ENCODE measurements around the gene CDR2L.
"Not testable (repeated sequence)": the region's sequence is repeated elsewhere in the genome, so short reads cannot be mapped to it uniquely, and the experiment has no call there.

Gene CDR2L

DNA sequence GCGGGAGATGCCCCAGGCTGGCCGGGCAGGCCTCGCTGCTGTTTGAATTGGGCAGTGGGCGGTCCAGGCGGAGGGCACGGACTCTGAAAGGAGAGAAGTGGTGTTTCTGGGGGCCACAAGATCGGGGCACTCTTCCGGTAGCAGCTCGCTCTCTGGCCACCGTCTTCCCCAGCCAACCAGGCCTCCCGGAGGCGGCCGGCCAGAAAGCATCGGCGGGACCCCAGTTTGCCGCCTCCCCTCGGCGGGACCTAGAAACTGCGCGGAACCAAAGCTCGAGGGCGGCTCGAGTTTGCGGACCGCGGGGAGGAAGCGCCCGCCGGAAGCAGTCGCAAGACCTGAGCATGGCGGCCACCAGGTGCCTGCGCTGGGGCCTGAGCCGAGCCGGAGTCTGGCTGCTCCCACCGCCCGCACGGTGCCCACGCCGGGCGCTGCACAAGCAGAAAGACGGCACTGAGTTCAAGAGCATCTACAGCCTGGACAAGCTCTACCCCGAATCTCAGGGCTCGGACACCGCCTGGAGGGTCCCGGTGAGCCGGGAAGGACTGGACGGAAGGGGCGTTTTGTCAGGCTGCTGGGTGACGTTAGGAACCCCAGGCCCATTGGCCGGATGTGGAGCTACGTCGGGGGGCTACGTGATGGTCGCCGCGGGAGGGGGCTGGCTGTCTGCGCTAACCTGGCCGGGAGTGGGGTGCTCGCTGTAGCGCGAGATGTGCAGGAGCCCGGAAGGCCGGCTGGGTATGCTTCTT is 25.1 kb downstream of the CDR2L start, which contains the start of gene MRPL58:
Gene MRPL58 (plus strand): TSS at position 325 of the 746 bp plus-strand sequence. CDS start 17 bp downstream, at position 342.
- peak; percentile 88 for DNase-seq

DNA sequence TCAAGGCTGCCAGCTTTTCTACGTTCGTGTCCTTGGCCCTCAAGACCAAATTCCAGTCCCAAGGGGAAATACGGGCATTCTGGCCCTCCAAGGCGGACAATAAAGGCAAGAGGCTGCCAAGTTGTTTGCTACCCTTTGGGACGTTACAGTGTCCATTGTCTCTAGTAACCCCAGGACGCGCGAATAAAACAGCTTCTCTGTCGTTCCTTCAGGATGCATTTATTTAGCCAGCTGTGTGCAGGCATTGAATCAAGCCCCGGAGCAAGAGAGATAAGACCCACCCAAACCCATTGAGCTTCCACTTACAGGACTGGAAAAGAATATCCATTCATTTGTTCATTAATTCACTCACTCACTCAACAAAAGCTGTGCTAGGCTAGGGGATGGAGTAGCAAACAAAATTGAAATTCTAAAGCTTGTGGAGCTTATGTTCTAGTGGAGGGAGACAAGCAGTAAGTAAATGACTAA is 25.7 kb downstream of the CDR2L start:
- DNase-seq = no peak

DNA sequence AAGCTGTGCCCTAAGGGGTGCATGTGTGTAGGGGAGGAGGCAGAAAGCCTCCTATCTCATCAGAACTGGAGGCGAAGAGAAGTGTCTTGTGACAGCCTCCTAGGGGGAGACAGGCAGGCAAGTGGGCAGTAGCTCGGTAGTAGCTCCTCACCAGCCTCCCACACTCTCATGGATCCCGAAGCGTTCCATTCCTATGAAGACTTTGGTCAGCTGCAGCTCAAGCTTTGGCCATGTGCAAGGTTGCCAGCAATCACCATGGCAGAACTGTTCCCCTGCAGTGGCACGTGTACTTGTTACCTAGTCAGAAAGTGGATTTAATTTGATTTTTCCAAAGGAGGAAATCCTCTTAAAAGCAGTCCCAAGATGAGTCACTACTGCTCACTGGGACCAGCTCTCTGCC is 31.7 kb downstream of the CDR2L start:
- no peak for DNase-seq

DNA sequence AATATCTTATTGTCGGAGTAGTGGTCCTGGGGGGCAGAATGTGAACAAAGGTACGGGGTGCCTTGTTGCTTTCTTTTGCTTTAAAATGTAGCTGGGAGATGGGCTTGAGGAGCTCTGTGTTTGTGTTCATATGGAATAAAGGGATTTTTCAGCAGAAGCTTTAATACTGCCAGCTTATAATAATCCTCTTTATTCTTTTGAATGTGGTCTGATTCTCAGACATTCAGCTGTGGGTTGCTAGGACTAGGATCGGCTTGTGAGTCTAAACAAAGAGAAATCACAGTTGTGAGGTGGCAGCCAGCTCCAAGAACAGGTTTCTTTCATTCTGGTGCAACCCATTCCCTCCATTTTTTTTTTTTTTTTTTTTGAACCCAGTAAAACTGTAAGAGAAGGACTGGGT is 32.3 kb downstream of the CDR2L start:
- DNase-seq = no peak

DNA sequence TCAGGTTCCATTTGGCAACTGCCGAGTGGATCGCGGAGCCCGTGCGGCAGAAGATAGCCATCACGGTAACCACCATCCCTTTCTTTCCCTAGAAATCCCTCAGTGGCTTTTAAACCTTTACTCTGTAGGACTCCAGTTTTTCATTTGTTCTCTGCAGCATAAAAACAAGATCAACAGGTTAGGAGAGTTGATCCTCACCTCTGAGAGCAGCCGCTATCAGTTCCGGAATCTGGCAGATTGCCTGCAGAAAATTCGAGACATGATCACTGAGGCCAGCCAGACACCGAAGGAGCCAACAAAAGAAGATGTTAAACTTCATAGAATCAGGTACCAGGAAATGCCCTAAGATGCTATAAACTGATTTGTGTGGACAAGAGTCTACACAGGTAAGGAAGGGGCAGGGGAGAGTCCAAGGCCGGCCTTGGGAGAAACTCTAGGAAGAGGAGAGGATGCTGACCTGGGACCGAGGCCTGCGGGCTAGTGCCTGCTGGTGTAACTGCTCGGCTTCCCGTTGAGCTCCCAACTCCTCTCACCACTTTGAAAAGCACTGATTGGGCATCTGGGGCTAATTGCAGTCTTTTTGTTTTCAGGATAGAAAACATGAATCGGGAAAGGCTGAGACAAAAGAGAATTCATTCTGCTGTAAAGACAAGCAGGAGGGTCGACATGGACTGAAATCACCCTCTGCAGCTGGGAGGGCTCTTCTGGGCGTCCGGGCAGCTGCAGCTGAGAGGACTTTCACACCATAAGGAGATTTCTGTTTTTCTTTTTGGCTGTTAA is 33.1 kb downstream of the CDR2L start:
- DNase-seq = no peak

DNA sequence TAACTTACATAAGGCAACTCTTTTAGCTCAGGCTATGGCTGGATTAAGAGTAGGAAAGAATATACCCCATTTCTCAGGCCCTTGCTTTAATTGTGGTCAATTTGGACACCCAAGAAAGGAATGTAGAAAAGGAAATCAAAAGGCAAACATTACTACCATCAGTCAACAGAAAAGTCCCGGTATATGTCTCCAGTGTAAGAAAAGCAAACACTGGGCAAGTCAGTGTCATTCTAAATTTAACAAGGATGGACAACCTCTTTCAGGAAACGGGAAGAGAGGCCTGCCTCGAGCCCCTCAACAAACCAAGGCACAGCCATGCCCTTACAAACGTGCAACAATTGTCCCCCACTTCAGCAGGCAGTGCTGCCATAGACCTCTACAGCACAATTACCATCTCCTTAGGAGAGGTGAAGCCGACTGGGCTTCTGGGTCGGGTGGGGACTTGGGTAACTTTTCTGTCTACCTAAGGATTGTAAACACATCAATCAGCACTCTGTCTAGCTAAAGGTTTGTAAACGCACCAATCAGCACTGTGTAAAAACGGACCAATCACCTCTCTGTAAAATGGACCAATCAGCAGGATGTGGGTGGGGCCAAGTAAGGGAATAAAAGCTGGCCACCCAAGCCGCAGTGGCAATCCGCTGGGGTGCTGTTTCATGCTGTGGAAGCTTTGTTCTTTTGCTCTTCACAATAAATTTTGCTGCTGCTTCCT is 37.4 kb downstream of the CDR2L start:
- DNase-seq = no peak

DNA sequence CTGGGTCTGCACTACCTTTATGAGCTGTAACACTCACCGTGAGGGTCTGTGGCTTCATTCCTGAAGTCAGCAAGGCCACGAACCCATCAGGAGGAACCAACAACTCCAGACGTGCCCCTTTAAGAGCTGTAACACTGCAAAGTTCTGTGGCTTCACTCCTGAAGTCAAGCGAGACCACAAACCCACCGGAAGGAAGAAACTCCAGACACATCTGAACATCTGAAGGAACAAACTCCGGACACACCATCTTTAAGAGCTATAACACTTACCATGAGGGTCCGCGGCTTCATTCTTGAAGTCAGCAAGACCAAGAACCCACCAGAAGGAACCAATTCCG is 37.9 kb downstream of the CDR2L start:
- DNase-seq = not testable (repeated sequence)

DNA sequence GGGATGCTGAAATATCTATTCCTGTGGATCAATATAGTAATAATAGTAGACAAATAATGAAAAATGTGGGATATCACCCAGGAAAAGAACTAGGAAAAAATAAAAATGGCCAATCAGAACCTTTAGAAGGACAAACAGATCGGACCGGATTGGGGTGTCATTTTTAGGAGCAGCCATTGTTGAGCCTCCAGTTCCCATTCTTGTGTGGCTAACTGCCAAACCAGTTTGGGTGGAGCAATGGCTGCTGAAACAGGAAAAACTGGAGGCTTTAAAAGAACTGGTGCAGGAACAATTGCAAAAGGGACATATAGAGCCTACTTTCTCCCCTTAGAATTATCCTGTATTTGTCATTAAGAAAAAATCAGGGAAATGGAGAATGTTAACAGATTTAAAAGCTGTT is 39.2 kb downstream of the CDR2L start:
- not testable (repeated sequence) for DNase-seq

DNA sequence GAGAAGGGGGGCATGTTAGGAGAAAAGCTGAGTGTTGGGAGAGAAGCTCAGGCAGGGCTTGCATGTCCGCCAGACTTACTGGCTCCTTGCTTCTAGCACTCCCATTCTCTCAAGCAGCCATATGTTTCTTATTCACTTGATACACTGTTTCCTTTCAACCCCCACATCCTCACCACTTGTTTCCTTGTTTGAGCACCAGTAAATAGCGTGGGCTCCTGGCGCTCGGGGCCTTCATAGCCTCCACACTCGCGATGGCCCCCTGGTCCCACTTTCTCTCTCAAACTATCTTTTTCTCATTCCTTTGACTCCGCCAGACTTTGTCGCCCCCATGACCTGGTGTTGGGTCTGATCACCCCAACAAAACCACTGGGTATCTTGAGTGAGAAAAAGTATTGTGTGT is 42.7 kb downstream of the CDR2L start:
- DNase-seq = no peak

DNA sequence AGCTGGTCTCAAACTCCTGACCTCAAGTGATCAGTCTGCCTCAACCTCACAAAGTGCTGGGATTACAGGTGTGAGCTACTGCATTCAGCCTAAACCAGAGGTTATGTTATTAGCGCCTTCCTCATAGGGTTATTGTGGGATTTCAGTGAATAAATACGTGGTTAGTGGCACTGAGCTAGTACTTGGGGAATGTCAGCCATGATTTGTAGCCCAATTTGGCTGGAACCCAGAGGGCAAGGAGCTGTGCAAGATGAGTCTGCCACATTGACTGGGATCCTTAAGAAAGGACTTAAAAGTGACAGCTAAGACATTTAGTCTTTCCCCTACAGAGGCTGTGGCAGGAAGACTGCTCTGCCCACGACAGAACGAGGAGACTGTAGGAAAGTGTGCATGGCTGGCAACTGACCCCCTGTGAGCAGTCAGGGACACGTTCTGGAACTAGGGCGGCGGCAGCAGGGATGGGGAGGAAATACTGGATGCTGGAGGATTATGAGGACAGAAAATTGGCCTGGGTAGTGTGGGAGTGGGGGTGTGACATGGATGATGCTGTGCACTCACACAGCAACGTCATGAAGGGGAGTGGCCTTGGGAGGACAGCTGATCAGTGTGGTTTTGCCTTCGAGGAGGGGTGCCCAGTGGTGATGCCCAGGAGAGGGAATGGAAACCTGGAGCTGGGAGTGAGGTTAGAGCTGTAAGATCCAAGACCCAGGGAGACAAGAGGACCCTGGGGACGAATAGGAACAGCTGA is 44.7 kb downstream of the CDR2L start:
- peak; percentile 77 for DNase-seq

DNA sequence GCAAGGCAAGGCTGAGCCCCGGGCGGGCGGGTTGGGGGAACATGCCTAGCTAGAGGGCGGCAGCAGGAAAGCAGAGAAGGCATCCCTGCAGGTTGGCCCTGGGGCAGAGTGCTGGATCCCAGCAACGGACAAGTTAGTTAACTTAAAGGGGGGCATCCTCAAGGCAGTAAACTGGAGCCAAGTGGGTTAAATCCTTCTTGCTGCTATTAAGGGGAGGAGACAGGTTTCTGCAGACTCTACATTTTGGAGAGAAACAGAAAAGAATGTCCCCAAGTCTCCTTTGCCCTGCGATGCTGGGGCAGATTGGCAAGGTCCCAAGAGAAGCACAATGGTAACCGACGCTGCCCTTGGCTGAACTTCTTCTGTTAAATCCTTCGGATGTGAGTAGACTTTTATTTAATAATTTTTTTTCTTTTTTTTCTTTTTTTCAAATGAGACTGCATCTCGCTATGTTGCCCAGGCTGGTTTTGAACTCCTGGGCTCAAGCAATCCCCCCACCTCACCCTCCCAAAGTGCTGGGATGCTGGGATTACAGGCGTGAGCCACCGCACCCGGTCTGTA is 45.4 kb downstream of the CDR2L start:
- DNase-seq = no peak

DNA sequence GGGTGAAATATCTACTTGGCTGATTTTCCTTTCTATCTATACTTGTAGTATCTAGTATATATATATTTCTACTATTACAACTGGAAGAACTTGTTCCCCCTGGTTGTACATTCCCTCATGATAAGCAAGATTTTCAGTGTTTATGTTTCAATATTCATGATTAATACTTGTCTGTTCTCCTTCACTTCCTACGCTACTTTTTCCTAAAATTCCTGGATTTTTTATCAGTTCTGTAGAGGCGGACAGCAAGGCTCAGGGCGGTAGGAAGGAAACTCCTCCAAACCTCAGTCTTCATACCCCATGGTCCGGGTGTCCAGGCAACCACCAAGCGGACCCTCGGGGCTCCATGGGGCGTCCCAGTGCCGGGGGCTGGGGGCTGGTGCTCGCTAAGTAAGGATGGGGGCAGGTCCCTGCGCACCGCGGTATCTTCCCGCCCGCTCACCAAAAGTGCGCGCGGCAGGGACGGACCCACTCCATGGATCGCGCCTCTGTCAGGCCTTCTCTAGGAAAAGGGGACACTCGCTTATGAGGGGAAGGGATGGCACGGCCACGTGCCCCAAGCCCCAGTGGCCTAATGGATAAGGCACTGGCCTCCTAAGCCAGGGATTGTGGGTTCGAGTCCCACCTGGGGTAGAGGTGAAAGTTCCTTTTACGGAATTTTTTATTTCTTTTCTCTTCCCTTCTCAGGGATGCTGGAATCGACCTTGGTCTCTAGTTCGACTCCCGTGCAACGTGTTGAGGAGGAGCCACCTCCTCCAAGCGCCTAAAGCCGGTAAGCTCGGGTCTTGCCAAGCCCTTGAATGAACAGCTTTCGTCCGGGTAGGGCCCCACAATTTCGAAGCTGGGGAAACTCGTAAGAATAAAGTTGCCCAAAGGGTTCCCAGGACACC is 46.2 kb downstream of the CDR2L start:
- DNase-seq = peak; percentile 97

DNA sequence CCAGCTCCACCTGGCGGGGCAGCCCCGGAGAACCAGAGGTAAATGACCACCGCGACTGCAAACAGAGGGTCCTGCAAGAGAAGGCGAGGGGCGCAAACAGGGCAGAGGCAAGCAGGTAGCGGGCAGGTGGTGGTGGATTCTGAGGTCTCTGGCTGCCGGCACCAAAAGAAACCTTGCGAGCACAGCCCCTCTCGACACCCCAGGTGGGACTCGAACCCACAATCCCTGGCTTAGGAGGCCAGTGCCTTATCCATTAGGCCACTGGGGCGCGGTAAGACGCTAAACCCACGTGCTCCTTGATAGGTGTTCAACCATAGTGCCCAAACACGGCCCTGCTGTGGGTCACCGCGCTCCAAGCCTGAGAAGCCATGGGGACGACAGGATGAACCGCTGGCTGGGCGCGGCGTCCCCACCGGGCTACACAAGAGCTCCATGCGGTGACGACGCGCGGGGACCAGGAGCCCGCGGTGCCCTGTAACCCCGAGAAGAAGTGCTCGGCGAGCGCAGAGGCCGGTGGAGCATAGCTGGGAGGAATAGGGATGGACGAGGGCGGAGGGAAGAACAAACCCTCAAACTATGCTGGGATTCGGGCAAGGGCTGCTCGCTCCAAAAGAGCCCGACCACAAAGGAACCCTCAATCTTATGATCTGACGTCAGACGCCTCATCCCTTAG is 46.9 kb downstream of the CDR2L start:
- DNase-seq = peak; percentile 85

DNA sequence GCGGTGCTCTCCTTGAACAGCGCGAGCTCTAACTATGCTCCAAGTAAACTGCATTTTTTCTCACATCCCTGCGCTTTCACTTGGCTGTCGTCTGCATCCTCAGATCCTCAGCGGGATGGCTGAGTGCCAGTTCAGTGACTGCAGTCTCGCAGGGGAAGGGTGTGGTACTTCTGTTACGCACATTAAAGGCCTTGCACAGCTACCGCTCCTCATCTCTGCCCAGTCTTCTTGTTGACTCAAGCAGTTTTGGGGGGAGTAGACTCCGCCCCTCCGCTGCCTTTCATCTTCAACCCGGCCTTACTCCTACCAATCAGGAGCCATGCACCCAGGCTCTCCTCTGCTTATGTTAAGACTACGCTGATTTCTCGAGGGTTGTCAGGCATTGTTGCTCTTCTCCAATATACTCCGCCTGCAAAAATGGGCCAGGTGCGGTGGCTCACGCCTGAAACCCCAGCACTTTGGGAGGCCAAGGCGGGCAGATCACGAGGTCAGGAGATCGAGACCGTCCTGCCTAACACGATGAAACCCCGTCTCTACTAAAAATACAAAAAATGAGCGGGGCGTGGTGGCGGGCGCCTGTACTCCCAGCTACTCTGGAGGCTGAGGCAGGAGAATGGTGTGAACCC is 49.3 kb downstream of the CDR2L start:
- no peak for DNase-seq

DNA sequence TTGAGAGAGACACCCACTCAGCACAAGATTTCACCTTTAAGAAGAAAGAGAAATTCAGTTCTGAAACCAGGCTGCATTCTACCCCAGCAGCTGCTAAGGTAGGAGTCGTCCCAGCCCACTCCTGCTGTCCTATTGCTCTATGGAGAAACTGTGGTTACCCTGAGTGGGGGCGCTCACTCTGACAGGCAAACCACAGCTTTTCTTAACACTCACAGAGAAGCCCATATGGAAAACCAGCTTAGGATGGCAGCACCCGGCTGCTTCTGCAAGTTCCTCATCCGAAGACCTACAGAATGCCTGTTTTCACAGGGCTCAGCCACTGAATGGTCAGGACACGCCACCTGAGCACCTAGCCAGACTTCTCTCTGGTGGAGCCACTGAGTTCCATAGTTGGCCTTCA is 51.8 kb downstream of the CDR2L start:
- DNase-seq = no peak

DNA sequence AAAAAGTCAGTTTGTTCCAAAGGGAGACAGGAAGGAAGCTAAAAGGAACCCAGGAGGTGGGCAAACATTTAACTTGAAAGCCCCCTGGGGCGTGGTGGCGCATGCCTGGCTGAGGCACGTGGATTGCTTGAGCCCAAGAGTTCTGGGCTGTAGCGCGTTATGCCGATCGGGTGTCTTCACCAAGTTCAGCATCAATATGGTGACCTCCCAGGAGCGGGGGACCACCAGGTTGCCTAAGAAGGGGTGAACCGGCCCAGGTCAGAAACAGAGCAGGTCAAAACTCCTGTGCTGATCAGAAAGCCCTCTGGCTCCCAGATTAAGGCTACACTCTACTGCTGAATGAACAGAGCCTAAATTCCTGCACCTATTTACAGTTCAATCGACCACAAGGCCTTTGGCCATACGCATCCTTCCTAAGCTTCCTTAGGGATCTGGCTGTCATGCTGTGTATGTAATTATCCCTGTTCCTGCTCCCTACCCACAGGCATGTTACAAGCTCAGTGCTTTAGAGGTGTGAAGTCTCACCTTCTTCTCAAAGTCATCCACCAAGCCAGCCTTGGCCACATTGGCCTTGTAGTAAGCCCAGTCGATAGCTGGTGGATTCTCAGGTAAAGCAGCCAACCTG is 54.3 kb downstream of the CDR2L start:
- no peak for DNase-seq

DNA sequence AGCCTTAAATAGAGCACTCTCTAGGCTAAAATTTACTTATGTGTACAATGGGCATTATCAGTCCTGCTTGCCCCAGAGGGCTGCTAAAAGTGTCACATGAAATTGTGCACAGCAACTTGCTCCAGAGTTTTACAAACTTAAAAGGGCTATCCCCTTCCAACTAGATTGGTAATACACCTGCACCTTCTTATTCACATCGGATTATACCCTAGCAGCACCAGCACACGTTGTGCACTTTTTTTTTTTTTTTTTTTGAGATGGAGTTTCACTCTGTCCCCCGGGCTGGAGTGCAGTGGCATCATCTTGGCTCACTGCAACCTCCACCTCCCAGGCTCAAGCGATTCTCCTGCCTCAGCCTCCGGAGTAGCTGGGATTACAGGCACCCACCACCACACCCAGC is 56.4 kb downstream of the CDR2L start:
- not testable (repeated sequence) for DNase-seq

DNA sequence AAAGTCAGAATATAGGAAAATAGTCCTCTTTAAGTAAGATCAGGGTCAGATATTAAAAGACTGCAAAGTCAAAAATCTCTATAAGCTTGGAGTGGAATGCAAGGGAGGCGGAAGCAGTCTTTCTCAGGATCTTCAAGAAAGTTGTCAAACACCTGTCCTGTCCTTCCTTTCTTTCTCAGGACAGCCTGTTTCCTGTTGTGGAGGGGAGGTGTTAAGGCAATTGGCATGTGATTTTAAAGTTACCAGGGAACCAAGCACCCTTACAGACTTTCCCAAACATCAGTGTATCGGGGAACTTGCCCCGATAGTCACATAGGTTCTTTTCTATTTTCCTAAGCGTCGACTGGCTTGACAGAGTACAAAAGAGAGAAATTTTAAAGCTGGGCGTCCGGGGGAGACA is 57.3 kb downstream of the CDR2L start:
- DNase-seq = no peak

DNA sequence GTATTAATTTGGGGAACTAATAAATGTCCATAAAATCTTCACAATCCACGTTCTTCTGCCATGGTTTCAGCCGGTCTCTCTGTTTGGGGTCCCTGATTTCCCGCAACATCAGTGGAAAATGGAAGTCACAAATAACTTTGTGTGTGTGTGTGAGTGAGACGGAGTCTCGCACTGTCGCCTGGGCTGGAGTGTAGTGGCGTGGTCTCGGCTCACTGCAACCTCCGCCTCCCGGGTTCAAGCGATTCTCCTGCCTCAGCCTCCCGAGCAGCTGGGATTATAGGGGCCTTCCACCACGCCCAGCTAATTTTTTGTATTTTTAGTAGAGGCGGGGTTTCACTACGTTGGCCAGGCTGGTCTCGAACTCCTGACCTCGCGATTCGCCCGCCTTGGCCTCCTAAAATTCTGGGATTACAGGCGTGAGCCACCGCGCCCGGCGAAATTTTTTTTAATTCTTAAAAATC is 58.5 kb downstream of the CDR2L start:
- not testable (repeated sequence) for DNase-seq

Measured in T1000 (cell line).